Kidney epithelial cell (primary cell): ENCODE results near the gene FAM200A. TPM values are rescaled to one million over a fixed set of nuclear protein-coding genes. Genes with fewer than 3 reads are reported as not detected.

Experiments
- DNase-seq: peaks from one replicate; pipeline ENCODE4 v3.0.0-alpha.2; 2010; ENCODE audit warnings: low read depth
- H3K27me3 ChIP-seq: 2 replicates; pipeline ENCODE4 v1.6.0; 2011; ENCODE audit warnings: low read length; ENCODE audit not compliant: control insufficient read depth, insufficient read depth
- H3K36me3 ChIP-seq: 2 replicates; pipeline ENCODE4 v1.5.1; 2011; ENCODE audit warnings: low read length; ENCODE audit not compliant: control insufficient read depth, insufficient read depth
- H3K4me3 ChIP-seq: 2 replicates; pipeline ENCODE4 v1.5.1; 2011; ENCODE audit warnings: low read depth, mild to moderate bottlenecking, control low read depth, low read length
- CTCF ChIP-seq: IDR thresholded peaks from 2 replicates; pipeline ENCODE4 v1.5.1; 2011; ENCODE audit warnings: mild to moderate bottlenecking, moderate library complexity, low read length, control low read depth, inconsistent platforms; ENCODE audit not compliant: insufficient read depth, poor library complexity, severe bottlenecking
- total RNA-seq: library from RNA; depleted of rRNA; stranded (reverse); fragments of >200 nt; gene quantifications from 2 replicates; pipeline ENCODE4 v1.2.3, GENCODE V29; 2015

FAM200A gene
- 7.6 and 8.2 TPM in 2 replicates for total RNA-seq

DNA sequence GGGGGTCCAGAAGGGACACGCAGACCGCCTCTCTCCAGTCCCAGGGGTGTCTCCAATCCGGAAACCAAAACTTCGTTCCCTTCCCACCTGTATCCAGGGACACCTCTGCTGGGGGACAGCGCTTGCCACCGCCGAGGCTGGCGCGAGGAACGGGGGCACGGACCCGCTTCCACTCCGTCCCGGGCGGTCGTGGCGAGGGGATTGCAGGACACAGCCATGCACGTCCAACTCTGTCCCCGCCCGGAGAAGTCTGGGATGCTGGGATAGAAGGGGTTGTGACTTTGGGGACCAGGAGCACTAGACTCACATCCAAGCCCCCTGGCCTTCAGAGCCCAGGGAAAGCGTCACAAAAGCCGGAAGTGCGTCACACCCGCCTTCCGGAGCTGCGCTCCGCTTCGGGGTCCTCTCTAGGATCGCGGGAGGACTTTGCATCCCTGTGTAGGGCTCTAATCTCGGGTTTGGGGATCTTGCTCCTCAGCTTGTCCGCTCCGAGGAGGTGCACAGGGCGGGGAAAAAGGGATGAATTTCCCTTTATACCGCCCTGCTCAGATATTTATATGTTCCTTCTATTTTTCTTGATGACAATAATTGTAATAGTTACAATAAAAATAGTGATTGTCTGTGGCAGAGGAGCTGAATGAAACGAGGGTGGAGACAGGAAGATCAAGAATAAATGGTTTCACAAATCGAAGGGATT, at the start of gene FAM200A:
Gene FAM200A (minus strand): TSS at position 348 of the 697 bp plus-strand sequence. CDS start 3,707 bp downstream, outside the sequence.
- H3K4me3 ChIP-seq, result peak within 1 kb of the TSS; percentile 75
- DNase-seq, result peak; percentile 66
- H3K27me3 ChIP-seq, result no peaks in the 10 kb centered on the region
- H3K36me3 ChIP-seq, result peaks cover 2% of the 10 kb centered on the region
- TF ChIP-seq CTCF, result no peak

- no peak for TF ChIP-seq CTCF
- H3K27me3 ChIP-seq, result no peaks in the 10 kb centered on the region
- no peak for DNase-seq
- H3K4me3 ChIP-seq, result no peak overlapping the region
- H3K36me3 ChIP-seq, result no peaks in the 10 kb centered on the region
Observed at GRCh38 chr7:99599836-99600235, 47.9 kb upstream of the FAM200A start.

- Histone ChIP-seq H3K4me3 (no peak within 1 kb of the TSS), H3K36me3 (no peaks in the 10 kb centered on the region), H3K27me3 (no peaks in the 10 kb centered on the region)
- no peak for DNase-seq
- no peak for TF ChIP-seq CTCF
Observed at GRCh38 chr7:99597762-99598501, 46.0 kb upstream of the FAM200A start, which contains the start of gene TMEM225B. TMEM225B (plus strand) TSS chr7:99598267; CDS start chr7:99604389, 6,122 bp downstream.

DNA sequence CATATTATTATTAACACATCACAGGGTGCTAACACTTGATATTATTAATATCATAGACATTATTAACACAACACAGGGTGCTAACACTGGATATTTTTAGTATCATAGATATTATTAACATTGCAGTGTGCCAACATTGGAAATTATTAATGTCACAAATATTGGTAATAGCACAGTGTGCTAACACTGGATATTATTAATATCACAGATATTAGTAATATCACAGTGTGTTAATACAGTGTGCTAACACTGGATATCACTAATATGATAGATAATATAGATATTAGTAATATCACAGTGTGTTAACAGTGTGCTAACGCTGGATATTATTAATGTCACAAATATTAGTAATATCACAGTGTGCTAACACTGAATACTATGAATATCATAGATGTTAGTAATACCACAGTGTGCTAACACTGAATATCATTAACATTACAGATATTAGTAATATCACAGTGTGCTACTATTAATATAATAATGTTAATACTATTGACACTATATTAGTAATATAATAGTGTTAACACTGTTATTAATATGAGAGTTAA, 44.6 kb upstream of the FAM200A start:
- Histone ChIP-seq H3K4me3 (no peak overlapping the region), H3K27me3 (no peaks in the 10 kb centered on the region), H3K36me3 (no peaks in the 10 kb centered on the region)
- no peak for DNase-seq
- no peak for TF ChIP-seq CTCF

GRCh38 chr7:99594948-99595745, 43.2 kb upstream of the FAM200A start:
- TF ChIP-seq CTCF, result no peak

More at GRCh38 chr7:99594948-99595745, 43.2 kb upstream of the FAM200A start:
- Histone ChIP-seq H3K36me3 (no peaks in the 10 kb centered on the region), H3K4me3 (no peak overlapping the region), H3K27me3 (no peaks in the 10 kb centered on the region)
- DNase-seq, result no peak
